PC-3 (cell line): ENCODE measurements around the gene EP400.

ENCODE experiments used
- EZH2 ChIP-seq: fragments of 300-600 bp; sonication (generic); IDR thresholded peaks from one replicate; pipeline ENCODE4 v1.6.1; 2017; ENCODE audit warnings: antibody characterized with exemption, mild to moderate bottlenecking, low read length; ENCODE audit not compliant: unreplicated experiment
- TF ChIP-seq, protein P1 (sequence below): fragments of 300-600 bp; sonication (generic); conservative IDR thresholded peaks from 2 replicates; pipeline ENCODE4 v1.5.1; 2017; ENCODE audit warnings: antibody characterized with exemption, low read depth, mild to moderate bottlenecking, low read length

DNA sequence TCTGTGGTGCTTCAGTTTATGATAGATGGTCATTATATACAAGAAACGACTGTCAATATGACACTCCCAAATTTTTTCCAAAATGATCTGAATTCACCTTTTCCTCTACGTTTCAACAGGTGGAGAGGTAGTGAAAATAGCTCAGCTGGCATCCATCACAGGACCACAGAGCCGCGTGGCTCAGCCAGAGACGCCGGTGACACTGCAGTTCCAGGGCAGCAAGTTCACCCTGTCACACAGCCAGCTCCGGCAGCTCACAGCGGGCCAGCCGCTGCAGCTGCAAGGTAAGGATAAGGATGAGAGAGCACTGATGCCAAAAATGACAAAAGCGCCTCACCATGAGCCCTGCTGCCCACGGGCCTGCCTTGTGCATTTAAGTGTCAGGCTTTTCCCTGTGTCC lies 73.9 kb downstream of the EP400 start:
- TF ChIP-seq, protein P1, sequence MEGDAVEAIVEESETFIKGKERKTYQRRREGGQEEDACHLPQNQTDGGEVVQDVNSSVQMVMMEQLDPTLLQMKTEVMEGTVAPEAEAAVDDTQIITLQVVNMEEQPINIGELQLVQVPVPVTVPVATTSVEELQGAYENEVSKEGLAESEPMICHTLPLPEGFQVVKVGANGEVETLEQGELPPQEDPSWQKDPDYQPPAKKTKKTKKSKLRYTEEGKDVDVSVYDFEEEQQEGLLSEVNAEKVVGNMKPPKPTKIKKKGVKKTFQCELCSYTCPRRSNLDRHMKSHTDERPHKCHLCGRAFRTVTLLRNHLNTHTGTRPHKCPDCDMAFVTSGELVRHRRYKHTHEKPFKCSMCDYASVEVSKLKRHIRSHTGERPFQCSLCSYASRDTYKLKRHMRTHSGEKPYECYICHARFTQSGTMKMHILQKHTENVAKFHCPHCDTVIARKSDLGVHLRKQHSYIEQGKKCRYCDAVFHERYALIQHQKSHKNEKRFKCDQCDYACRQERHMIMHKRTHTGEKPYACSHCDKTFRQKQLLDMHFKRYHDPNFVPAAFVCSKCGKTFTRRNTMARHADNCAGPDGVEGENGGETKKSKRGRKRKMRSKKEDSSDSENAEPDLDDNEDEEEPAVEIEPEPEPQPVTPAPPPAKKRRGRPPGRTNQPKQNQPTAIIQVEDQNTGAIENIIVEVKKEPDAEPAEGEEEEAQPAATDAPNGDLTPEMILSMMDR, result no peak
- TF ChIP-seq EZH2, result no peak
